Activated T-cell treated with anti-CD3 and anti-CD28 coated beads for 24 hours (primary cell): ENCODE measurements around the gene ROR1.
"Not testable (repeated sequence)": the region's sequence is repeated elsewhere in the genome, so short reads cannot be mapped to it uniquely, and the experiment has no call there.

ENCODE experiments used
- DNase-seq: peaks from one replicate; pipeline ENCODE4 v3.0.0-alpha.2; 2020; ENCODE audit warnings: low read depth

The ROR1 gene

DNA sequence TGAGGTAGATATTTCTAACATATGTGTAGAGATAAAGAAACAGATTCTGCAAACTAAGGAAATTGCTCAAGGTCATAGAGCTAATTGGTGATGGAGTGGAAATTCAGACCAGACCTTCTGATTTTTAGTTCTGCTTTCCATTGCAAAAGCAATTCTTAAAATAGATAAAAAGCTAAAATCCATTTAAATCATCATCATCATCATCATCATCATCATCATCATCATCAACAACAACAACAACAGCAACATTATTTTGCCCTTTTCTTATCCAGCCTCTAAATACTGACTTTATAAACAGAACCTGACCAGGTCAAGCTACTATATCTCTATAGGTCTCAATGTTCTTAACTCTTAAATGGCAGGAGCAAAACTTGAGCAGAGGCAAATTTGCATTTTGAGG, 14.0 kb upstream of the ROR1 start:
- no peak for DNase-seq

- no peak for DNase-seq
These were observed 3.4 kb upstream of the ROR1 start for GRCh38 chr1:63770381-63770780.

GRCh38 chr1:63772201-63772600, 1.6 kb upstream of the ROR1 start:
- no peak for DNase-seq

DNA sequence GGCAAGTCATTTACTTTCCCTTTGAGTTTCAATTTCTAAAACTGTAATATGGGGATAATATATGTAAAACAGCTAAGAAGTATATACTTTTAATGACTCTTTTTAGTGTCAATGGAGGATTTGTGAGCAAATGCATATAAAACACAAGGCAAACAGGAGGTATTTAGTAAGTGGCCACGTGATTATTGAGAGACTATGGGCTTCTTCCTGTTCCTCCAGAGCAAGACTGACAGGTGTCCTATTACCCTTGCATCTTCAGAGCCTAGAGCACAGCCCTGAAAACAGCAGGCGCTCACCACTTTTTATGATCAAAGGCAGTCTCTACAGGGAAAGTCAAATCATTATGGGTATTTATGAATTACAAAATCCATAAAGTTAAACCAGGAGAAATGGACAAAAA, 941 bp upstream of the ROR1 start:
- no peak for DNase-seq

DNA sequence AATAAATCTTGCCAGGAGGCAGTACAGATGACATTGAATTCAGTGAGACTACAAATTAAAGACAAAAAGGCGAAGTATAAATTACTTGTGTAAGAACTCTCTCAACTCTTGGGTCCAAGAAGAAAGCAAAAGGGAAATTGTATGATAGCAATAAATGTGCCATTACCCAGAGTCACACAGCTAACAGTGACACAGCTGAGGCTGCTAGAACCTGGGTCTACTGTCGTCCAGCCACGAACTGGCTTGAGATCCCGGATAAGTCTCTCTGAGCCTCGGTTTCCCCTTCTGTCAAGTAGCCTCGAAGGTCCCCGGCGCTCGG, 362 bp upstream of the ROR1 start:
- DNase-seq: no peak

DNA sequence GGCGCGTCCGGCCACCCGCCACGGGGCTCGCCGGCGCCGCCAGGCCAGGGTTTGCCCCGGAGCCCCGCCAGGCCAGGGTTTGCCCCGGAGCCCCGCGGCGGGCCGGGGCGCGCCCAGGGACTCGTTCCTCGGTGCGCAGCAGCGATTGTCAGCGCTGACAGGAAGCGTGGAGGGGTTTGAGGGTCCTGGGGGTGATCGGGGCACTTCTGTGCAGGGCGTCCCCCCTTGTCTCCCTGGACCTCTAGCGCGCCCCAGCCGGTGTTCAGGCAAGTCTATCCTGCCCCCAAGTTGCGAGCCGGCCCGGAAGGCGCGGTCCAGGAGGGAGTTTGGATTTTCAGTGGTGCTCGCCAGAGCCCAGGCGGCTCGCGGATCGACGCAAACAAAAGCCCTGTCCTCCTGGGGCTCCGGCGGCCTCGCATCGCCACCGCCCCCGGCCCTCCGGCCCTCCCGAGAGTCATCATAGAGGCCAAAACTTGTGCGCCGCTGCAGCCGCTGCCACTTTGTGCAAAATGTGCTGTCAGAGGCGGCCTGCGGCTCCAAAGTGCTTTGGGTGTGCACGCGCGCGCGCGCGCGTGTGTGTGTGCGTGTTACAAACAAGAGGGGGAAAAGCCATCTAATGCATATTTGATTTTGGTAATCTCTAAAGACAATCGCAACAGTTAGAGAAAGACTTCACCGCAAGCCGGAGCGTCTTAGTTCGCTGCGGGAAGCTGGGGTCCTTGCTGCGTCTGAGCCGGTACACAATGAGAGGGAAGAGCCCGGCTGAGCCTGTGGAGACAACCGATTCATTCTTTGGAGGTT, 1.0 kb downstream of the ROR1 start:
- DNase-seq: no peak

DNA sequence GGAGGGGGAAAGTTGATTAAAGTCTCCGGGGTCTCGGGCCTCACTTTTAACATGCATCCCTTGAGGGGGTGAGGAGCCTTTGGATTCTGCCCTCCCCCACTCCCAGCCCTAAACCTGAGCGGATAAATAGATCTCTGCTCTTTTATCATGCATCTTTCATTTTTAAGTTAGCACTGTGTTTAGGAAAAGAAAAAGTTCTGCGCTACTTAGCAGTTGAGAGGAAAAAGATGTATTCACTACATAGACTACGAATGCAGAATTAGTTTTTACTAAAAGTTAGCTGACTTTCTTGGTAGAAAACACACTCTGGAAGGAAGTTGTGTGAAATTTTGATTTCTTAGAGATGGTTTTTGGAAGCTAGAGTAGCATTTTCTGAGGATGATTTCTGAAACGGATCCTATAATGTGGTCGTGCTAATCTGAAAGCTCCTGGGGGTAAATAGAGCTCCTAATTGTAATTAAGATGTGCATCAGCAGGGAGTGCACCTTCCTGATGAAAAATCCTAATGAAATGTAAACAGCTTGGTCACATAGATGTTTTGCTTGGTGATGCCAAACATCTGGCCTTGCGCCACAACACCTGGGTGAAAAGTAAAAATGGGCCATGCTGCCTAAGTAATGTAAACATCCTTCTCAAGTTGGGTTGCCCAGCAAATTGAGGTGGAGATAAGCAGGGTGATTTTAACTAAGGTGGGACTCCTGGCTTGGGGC, 1.8 kb downstream of the ROR1 start:
- DNase-seq: no peak

DNA sequence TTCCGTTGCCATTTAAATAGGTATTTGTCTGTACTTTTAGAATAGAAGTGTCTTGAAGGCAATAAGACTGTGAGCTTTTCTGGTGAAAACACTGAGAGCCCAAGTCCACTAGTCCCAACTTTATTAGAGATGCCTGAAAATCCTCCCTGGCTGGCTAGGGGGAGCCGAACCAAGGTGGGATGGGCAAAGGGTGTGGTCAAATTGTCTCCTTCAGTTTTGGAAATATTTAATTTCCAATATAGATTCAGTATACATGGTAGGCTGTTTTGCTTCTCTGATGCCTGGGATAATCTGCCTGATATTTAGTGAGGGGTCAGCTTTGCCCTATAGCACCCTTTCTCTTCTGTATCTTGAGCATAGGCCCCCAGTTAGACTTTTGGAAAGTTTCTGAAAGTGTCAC, 3.5 kb downstream of the ROR1 start:
- no peak for DNase-seq

DNA sequence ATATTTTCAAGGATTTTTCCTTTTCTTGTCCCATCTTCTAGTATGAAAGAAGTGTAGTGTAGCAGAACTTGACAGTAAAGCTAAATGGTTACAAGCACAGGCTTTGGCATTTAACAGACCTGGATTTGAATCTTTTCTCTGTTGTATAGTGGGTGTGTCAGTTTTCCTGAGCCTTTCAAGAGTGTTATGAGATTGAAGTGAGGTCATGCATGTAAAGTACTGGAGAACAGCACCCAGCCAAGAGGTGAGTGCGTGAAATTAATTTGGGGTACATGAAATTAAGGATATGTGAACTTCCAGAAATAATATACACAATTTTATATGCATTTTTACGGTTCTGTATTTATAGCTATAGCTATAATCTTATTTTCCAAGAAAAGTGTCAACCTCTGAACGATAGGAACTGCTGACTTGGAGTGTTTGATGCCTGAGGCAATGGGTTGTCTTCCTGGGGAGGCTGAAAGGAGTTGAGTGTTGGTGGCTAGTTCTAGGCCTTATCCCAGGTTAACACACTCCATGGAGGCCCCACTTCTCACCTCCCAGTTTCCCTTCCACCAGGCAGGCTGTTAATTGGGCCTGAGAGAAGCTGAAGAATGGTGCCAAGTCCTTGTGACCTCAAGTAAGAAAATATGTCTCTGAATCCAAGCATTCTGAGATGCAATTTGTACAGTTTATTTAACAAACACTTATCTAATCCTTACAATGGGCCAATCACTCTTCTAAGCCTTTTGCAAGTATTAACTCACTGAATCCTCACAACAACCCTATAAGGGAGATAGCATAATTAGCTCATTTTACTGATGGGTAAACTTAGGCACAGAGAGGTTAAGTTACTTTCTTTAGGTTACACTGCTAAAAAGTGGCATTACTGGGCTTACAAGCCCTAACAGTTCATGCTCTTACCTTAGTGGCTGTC, 4.4 kb downstream of the ROR1 start:
- DNase-seq: no peak

- DNase-seq: no peak
These were observed 5.8 kb downstream of the ROR1 start for GRCh38 chr1:63779338-63780211.

GRCh38 chr1:63780565-63780964, 6.7 kb downstream of the ROR1 start:
- no peak for DNase-seq

GRCh38 chr1:63782982-63783381, 9.2 kb downstream of the ROR1 start:
- DNase-seq: no peak

GRCh38 chr1:63784083-63784482, 10.3 kb downstream of the ROR1 start:
- DNase-seq: no peak

DNA sequence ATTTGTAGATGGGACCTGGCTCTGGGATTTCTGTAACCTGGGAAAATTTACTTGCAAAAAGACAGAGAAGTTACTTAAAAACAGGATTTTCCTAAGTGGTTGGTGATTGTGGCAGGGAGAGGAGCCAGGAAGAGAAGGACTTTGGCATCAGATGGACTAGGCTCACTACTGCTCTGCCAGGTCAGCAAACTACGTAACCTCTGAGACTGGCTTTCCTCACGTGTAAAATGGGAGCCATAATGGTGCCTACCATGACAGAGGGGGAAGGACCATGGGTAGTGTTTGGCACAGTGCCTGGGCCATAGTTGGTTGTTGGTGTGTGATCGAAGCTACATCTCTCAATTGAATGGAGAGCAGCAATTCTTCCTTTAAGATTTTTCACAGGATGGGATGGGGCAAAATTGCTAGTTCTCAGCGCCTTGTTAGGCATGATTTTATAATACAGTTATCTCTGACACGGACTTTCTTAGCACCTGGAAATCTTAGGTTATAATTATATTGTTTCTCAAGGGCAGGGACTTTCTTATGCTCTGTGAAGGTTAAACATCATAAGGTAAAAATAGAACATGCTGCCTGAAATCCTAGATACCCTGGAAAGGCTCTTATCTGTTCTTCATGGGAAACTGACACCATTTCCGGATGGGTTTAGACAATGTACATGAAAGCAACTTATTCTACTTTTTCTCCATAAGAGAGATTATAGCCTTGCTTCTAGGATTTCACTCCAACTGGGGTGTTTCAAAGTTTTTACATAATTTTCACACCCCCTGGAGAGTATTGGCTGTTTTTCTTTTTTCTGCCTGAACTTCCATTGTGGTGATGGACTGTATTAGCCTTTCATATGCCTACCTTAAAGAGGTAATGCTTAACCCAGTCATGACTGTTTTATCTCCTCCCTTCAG, 10.9 kb downstream of the ROR1 start:
- DNase-seq: no peak

GRCh38 chr1:63787270-63787669, 13.5 kb downstream of the ROR1 start:
- DNase-seq: not testable (repeated sequence)

DNA sequence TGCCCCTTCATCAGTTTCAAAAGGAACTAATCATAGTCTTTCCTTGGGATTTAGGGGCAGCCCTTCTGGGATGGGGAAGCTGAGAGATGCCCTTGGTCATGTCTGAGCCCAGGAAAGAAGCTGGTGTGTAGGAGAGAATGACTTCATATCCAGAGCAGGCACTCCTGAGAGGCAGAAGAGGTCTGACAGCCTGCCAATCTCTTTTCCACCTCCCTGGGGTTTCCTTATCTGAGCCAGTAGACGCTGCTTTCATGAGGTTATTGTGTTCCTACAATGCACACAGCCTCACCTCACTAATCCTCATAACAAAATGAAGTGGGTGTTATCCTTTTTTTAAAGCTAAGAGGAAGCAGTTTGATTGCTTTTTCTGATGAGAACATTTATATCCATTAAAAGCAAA, 14.1 kb downstream of the ROR1 start:
- no peak for DNase-seq

DNA sequence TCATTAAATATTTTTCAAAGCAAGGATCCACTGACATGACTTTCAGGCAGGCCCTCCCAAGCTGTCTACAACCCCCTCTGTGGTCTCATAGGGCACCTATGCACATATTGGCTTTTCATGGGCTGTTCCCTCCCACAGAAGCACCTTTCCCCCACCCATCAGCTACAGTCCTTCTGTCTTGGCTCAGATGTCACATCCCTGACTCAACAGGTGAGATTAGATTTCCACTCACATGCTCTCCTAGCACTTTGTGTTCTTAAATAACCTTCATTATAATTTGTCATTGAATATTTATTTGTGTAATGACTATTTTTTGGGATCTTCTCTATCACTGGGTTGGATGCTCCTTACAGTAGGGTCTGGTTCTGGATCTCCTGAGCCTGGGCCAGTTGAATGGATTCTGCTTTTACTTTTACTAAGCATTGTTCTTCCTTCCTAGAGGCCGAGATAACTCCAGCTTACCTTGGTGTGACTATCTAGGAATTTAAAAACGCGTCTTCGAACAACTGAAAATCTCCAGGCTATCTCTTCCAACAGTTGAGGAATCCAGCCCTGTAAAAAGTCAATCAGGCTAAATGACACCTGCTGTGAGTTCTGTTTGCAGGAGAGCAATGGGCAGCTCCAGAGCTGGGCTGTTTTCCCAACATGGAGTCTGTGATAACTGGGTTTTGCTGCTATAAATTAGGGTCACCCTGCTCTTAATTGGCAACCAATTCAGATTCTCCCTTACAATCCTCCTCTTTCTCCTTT, 16.2 kb downstream of the ROR1 start:
- no peak for DNase-seq

- no peak for DNase-seq
These were observed 17.2 kb downstream of the ROR1 start for GRCh38 chr1:63790989-63791388.

GRCh38 chr1:63792152-63792551, 18.3 kb downstream of the ROR1 start:
- DNase-seq: no peak

DNA sequence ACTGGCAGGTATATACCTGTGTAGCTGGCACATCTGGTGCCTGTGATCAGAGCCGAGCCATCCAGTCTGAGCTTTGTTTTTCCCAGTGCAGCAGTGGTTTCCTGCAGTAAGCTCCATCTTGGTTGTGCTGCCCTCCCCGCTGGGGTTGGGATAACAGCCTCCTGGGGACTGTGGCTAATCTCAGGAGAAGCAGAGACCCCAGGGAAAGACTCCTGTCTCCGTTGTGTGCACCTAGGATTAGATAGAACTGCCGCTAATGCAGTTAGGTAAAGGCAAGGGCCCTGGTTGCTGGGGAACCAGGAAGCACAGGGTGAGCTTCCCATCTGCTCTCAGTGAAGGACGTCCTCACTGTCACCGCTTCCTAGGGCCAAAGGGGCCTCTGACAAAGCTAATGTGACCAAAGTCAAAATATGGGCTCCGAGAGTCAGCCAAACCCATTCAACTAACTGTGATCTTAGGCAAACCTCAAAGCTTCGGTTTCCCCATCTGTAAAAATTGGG, 20.0 kb downstream of the ROR1 start:
- DNase-seq: no peak
